GM23248 (cell line): ENCODE data around the gene TM9SF2. TPM values are rescaled to one million over a fixed set of nuclear protein-coding genes. Genes with fewer than 3 reads are reported as not detected.

Source experiments
- DNase-seq: peaks from one replicate; pipeline ENCODE4 v3.0.0-alpha.2; 2015
- H2AFZ ChIP-seq: fragments of 200-600 bp; sonication (generic); 2 replicates; pipeline ENCODE4 v1.6.1; 2016; ENCODE audit warnings: antibody characterized with exemption
- H3F3A ChIP-seq: fragments of 200-600 bp; sonication (generic); 2 replicates; pipeline ENCODE4 v1.6.1; 2016; ENCODE audit warnings: mild to moderate bottlenecking, antibody characterized with exemption, mixed run types; ENCODE audit not compliant: insufficient read depth
- H3K27ac ChIP-seq: fragments of 200-600 bp; sonication (generic); 2 replicates; pipeline ENCODE4 v1.5.1; 2016; ENCODE audit warnings: mild to moderate bottlenecking
- H3K27me3 ChIP-seq: fragments of 200-600 bp; sonication (generic); replicated peaks from 2 replicates; pipeline ENCODE4 v1.6.1; 2016; ENCODE audit warnings: mild to moderate bottlenecking; ENCODE audit not compliant: insufficient read depth
- H3K36me3 ChIP-seq: fragments of 200-600 bp; sonication (generic); 2 replicates; pipeline ENCODE4 v1.6.1; 2016; ENCODE audit warnings: low read depth, mild to moderate bottlenecking
- H3K4me1 ChIP-seq: fragments of 200-600 bp; sonication (generic); 2 replicates; pipeline ENCODE4 v1.6.1; 2016; ENCODE audit warnings: mild to moderate bottlenecking; ENCODE audit not compliant: insufficient read depth
- H3K4me2 ChIP-seq: fragments of 200-600 bp; sonication (generic); one replicate; pipeline ENCODE4 v1.6.1; 2016; ENCODE audit warnings: mild to moderate bottlenecking; ENCODE audit not compliant: unreplicated experiment
- H3K4me3 ChIP-seq: fragments of 200-600 bp; sonication (generic); 2 replicates; pipeline ENCODE4 v1.5.1; 2016; ENCODE audit warnings: mild to moderate bottlenecking
- H3K79me2 ChIP-seq: fragments of 200-600 bp; sonication (generic); 2 replicates; pipeline ENCODE4 v1.6.1; 2016; ENCODE audit warnings: mild to moderate bottlenecking; ENCODE audit not compliant: insufficient read depth
- H3K9ac ChIP-seq: fragments of 200-600 bp; sonication (generic); 2 replicates; pipeline ENCODE4 v1.6.1; 2016; ENCODE audit warnings: mild to moderate bottlenecking
- H3K9me2 ChIP-seq: fragments of 200-600 bp; sonication (generic); 2 replicates; pipeline ENCODE4 v1.6.1; 2016; ENCODE audit warnings: mixed run types, mild to moderate bottlenecking, moderate library complexity; ENCODE audit not compliant: insufficient read depth
- H3K9me3 ChIP-seq: fragments of 200-600 bp; sonication (generic); one replicate; pipeline ENCODE4 v1.6.1; 2017; ENCODE audit warnings: low read depth
- H4K20me1 ChIP-seq: fragments of 200-600 bp; sonication (generic); 2 replicates; pipeline ENCODE4 v1.6.0; 2016; ENCODE audit not compliant: insufficient read depth
- EZH2 ChIP-seq: fragments of 200-600 bp; sonication (generic); IDR thresholded peaks from 2 replicates; pipeline ENCODE4 v1.6.1; 2018; ENCODE audit warnings: antibody characterized with exemption, mild to moderate bottlenecking; ENCODE audit not compliant: insufficient read depth, poor library complexity, severe bottlenecking
- EZH2phosphoT487 ChIP-seq: fragments of 200-600 bp; sonication (generic); IDR thresholded peaks from 2 replicates; pipeline ENCODE4 v1.6.1; 2018; ENCODE audit warnings: antibody characterized with exemption, moderate library complexity, mild to moderate bottlenecking, low read depth; ENCODE audit not compliant: insufficient read depth
- WGBS, 2 experiments: methylation state at CpG; one replicate each; pipeline ENCODE4 v1.1.6; 2015 to 2017; ENCODE audit warnings: low lambda C conversion rate in 2 of 2, low coverage in 1 of 2; ENCODE audit errors: missing lambda C conversion rate in 2 of 2; 5-methylcytosine and 5-hydroxymethylcytosine counted together
- in situ Hi-C: fragments of 300-500 bp; cut with MboI; formaldehyde crosslinking; loops from 2 replicates; pipeline ENCODE4 v1.15.0; 2020
- polyA plus RNA-seq: library from polyadenylated mRNA; unstranded; fragments of >200 nt; fragmentation: Nextera tagmentation; extraction: Ambion mirVana; gene quantifications from 2 replicates; pipeline ENCODE4 v1.2.1, GENCODE V29; 2016
- total RNA-seq: library from RNA; depleted of rRNA; stranded (reverse); fragments of >200 nt; shearing (Covaris generic); gene quantifications from 2 replicates; pipeline ENCODE4 v1.2.3, GENCODE V29; 2014

Gene TM9SF2
- total and polyA plus RNA-seq, 2 experiments from 2014 or later = 162 to 168 TPM

- in situ Hi-C loops = no loop called here
- H3K4me3 ChIP-seq = no peak overlapping the region
- no peak overlapping the region for H3K27ac ChIP-seq
- TF ChIP-seq EZH2phosphoT487 = no peak
- TF ChIP-seq EZH2 = no peak
- H3K4me2 ChIP-seq = peak overlapping the region; percentile 26
- no peaks in the 10 kb centered on the region for H3K79me2 ChIP-seq
- H3K9ac ChIP-seq = no peak overlapping the region
- H3K9me2 ChIP-seq = no peaks in the 10 kb centered on the region
- WGBS, 2 experiments = 18 to 25% methylated on average over 3 of the region's 3 CpGs
- H3F3A ChIP-seq = peaks cover 7% of the 10 kb centered on the region; the same call in 1 of the 2 replicates
- no peaks in the 10 kb centered on the region for H4K20me1 ChIP-seq
- H3K36me3 ChIP-seq = no peaks in the 10 kb centered on the region
- peak; percentile 21 for DNase-seq
- H3K4me1 ChIP-seq = peaks cover 12% of the 10 kb centered on the region
- H3K27me3 ChIP-seq = 0 out of 2 replicates have a peak, but pooled peaks cover 8% of the 10 kb centered on the region
- peak overlapping the region; percentile 12; the same call in 1 of the 2 replicates for H2AFZ ChIP-seq
- H3K9me3 ChIP-seq = no peaks in the 10 kb centered on the region
Measured at GRCh38 chr13:99590519-99591011, 89.3 kb downstream of the TM9SF2 start.

DNA sequence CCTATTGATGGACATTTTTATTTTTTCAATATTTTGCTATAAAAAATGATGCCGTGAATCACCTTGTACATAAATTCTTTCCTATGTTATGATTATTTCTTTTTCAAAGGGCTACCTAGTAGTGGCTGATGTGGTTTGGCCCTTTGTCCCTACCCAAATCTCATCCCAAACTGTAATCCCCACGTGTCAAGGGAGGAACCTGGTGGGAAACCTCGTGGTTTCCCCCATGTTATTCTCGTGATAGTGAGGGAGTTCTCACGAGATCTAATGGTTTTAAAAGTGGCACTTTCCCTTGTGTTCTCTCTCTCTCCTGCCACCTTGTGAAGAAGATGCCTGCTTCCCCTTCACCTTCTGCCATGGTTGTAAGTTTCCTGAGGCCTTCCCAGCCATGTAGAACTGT, 94.9 kb downstream of the TM9SF2 start:
- in situ Hi-C loops = no loop called here
- H3K4me1 ChIP-seq = peaks cover 2% of the 10 kb centered on the region; the same call in 1 of the 2 replicates
- no peak for TF ChIP-seq EZH2phosphoT487
- TF ChIP-seq EZH2 = no peak
- no peak overlapping the region for H3K9ac ChIP-seq
- H2AFZ ChIP-seq = no peak overlapping the region
- H3K27me3 ChIP-seq = 0 out of 2 replicates have a peak, but pooled peaks cover 8% of the 10 kb centered on the region
- no peak overlapping the region for H3K4me3 ChIP-seq
- no peak overlapping the region for H3K4me2 ChIP-seq
- no peak overlapping the region for H3K27ac ChIP-seq
- no peak for DNase-seq
- H3F3A ChIP-seq = no peaks in the 10 kb centered on the region
- no peaks in the 10 kb centered on the region for H3K79me2 ChIP-seq
- H3K9me2 ChIP-seq = no peaks in the 10 kb centered on the region
- H4K20me1 ChIP-seq = no peaks in the 10 kb centered on the region
- WGBS, 2 experiments = 51 to 54% methylated on average over 5 of the region's 5 CpGs
- H3K36me3 ChIP-seq = no peaks in the 10 kb centered on the region
- no peaks in the 10 kb centered on the region for H3K9me3 ChIP-seq

GRCh38 chr13:99600318-99600717, 99.0 kb downstream of the TM9SF2 start:
- no peaks in the 10 kb centered on the region for H3K9me3 ChIP-seq
- no peak for TF ChIP-seq EZH2
- no peak for TF ChIP-seq EZH2phosphoT487
- in situ Hi-C loops = no loop called here
- H3F3A ChIP-seq = no peaks in the 10 kb centered on the region
- H4K20me1 ChIP-seq = no peaks in the 10 kb centered on the region
- 29 to 33% methylated on average over 7 of the region's 7 CpGs for WGBS, 2 experiments
- no peaks in the 10 kb centered on the region for H3K27me3 ChIP-seq
- H3K4me3 ChIP-seq = no peak overlapping the region
- H3K4me2 ChIP-seq = no peak overlapping the region
- H3K36me3 ChIP-seq = no peaks in the 10 kb centered on the region
- no peaks in the 10 kb centered on the region for H3K9me2 ChIP-seq
- no peak overlapping the region for H3K27ac ChIP-seq
- no peak for DNase-seq
- H3K9ac ChIP-seq = no peak overlapping the region
- no peaks in the 10 kb centered on the region for H3K79me2 ChIP-seq
- H2AFZ ChIP-seq = no peak overlapping the region
- H3K4me1 ChIP-seq = no peaks in the 10 kb centered on the region

DNA sequence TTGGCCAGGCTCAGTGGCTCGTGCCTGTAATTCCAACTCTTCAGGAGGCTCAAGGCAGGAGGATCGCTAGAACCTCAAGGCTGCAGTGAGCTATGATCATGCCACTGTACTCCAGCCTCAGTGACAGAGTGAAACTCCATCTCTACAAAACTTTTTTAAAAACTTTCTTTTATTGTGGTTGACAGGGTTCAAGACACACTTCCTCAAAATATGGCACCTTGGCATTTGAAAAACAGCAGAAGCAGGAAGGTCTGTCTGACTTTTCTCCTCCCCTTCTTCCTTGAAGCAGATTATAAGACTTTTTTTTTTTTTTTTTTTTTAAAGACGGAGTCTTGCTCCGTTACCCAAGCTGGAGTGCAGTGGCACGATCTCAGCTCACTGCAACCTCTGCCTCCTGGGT, 100.3 kb downstream of the TM9SF2 start:
- H3K27me3 ChIP-seq = no peaks in the 10 kb centered on the region
- TF ChIP-seq EZH2phosphoT487 (no peak), EZH2 (no peak)
- no peaks in the 10 kb centered on the region for H3K36me3 ChIP-seq
- H3K27ac ChIP-seq = no peak overlapping the region
- in situ Hi-C loops = no loop called here
- no peak overlapping the region for H2AFZ ChIP-seq
- H3K79me2 ChIP-seq = no peaks in the 10 kb centered on the region
- no peaks in the 10 kb centered on the region for H4K20me1 ChIP-seq
- no peaks in the 10 kb centered on the region for H3K4me1 ChIP-seq
- WGBS, 2 experiments = 67 to 81% methylated on average over 4 to 5 of the region's 5 CpGs
- no peak overlapping the region for H3K4me3 ChIP-seq
- no peaks in the 10 kb centered on the region for H3F3A ChIP-seq
- H3K9ac ChIP-seq = no peak overlapping the region
- H3K9me3 ChIP-seq = no peaks in the 10 kb centered on the region
- no peak overlapping the region for H3K4me2 ChIP-seq
- no peak for DNase-seq
- no peaks in the 10 kb centered on the region for H3K9me2 ChIP-seq
